Left ventricle myocardium inferior (tissue), 1 donor: ENCODE measurements around the gene SNX10. TPM values are rescaled to one million over a fixed set of nuclear protein-coding genes. Genes with fewer than 3 reads are reported as not detected.

Experiments used
- DNase-seq: peaks from one replicate; pipeline ENCODE4 v3.0.0-alpha.2; 2020
- H3K27ac ChIP-seq: fragments of 200-600 bp; replicated peaks from 2 replicates; pipeline ENCODE4 v1.8.0; 2021
- H3K27me3 ChIP-seq: fragments of 200-600 bp; 2 replicates; pipeline ENCODE4 v1.8.0; 2021; ENCODE audit warnings: low read depth
- H3K36me3 ChIP-seq: fragments of 200-600 bp; 2 replicates; pipeline ENCODE4 v1.8.0; 2021
- H3K4me1 ChIP-seq: fragments of 200-600 bp; 2 replicates; pipeline ENCODE4 v1.8.0; 2021
- H3K4me3 ChIP-seq: fragments of 200-600 bp; 2 replicates; pipeline ENCODE4 v1.8.0; 2021; ENCODE audit warnings: mild to moderate bottlenecking, moderate library complexity
- H3K9me3 ChIP-seq: fragments of 200-600 bp; replicated peaks from 2 replicates; pipeline ENCODE4 v1.8.0; 2021
- intact Hi-C: fragments of 100-400 bp; cut with micrococcal nuclease; formaldehyde crosslinking; loops from one replicate; pipeline ENCODE4 v1.11.0; 2022
- total RNA-seq: library from RNA; stranded (reverse); fragmentation: NEBNext Ultra II Directional; extraction: Animal tissue kit (Norgen Biotek cat#: 25700); gene quantifications from one replicate; pipeline ENCODE4 v1.2.1, GENCODE V29; 2021
- TF ChIP-seq, protein P1 (sequence below): fragments of 200-600 bp; IDR thresholded peaks from 2 replicates; pipeline ENCODE4 v1.8.0; 2021; ENCODE audit warnings: antibody characterized with exemption, mild to moderate bottlenecking, borderline replicate concordance
- donor health status: DM: no; HTN: yes; CAD: no; lungs with severe emphysema.

Gene SNX10
- total RNA-seq, 1 donor from 2014 or later = 1.1 TPM

DNA sequence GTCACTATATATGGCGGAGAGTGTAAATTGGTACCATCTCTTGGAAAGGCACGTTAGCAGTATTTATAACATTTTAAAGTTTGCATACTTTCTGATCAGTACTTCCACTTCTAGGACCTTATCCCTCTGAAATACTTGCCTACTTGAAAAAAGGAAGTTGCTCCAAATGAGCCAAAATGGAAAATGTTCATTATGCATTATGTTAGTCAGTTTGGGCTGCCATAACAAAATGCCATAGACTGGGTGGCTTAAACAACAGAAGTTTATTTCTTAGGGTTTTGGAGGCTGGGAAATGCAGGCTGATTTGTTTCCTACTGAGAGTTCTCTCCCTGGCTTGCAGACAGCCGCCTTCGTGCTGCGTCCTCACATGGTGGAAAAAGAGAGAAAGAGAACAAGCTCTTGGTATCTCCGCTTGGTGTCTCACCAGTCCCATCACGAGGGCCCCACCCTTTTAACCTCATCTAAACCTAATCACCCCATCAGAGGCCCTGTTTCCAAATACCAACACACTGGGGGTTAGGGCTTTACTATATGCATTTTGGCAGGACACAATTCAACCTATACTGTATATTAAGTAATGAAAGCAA, 6.9 kb downstream of the SNX10 start:
- H3K27ac ChIP-seq = no peak overlapping the region
- intact Hi-C loops = no loop called here
- TF ChIP-seq, protein P1, sequence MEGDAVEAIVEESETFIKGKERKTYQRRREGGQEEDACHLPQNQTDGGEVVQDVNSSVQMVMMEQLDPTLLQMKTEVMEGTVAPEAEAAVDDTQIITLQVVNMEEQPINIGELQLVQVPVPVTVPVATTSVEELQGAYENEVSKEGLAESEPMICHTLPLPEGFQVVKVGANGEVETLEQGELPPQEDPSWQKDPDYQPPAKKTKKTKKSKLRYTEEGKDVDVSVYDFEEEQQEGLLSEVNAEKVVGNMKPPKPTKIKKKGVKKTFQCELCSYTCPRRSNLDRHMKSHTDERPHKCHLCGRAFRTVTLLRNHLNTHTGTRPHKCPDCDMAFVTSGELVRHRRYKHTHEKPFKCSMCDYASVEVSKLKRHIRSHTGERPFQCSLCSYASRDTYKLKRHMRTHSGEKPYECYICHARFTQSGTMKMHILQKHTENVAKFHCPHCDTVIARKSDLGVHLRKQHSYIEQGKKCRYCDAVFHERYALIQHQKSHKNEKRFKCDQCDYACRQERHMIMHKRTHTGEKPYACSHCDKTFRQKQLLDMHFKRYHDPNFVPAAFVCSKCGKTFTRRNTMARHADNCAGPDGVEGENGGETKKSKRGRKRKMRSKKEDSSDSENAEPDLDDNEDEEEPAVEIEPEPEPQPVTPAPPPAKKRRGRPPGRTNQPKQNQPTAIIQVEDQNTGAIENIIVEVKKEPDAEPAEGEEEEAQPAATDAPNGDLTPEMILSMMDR = no peak
- DNase-seq = no peak
- peaks cover 14% of the 10 kb centered on the region for H3K27me3 ChIP-seq
- H3K4me1 ChIP-seq = no peaks in the 10 kb centered on the region
- H3K36me3 ChIP-seq = no peaks in the 10 kb centered on the region
- H3K9me3 ChIP-seq = no peaks in the 10 kb centered on the region
- H3K4me3 ChIP-seq = no peak overlapping the region

DNA sequence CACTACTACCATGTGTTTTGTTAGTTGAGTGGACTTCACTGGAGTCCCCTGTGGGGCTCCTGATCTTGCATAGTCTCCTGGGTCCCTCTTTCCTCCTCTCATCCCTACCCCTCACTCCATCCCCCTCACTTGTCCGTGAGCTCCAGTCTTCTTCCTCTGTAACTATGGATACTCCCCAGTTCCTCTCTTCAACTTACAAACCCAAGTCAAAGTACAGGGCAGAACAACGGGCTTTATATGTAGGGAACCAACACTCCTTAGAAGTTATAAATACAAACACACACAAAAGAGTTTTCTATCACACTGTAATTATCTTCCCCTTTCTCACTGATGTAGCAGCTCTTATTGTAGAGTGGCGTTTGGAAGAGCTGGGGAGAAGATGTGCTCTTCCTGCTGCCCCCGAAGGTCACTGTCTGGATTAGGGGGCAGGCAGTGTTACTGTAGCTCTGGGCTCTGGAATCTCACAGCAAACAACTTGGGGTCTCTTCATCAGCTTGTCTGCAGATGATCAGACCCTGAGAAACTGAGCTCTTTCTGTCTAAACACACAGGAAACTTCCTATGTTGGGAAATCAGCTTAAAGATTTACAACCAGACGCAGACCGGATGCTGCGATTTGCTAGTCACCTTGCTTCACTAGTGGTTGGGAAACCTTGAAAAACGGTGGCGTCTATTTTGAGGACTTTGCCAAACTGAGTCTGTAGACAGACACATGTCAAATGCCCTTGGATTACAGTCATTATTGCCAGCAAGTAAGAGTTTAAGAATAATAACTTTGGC, 13.6 kb downstream of the SNX10 start:
- no peak overlapping the region for H3K27ac ChIP-seq
- no peak overlapping the region for H3K4me3 ChIP-seq
- TF ChIP-seq, protein P1 = no peak
- intact Hi-C loops = no loop called here
- peaks cover 10% of the 10 kb centered on the region for H3K27me3 ChIP-seq
- no peak for DNase-seq
- H3K4me1 ChIP-seq = no peaks in the 10 kb centered on the region
- H3K36me3 ChIP-seq = no peaks in the 10 kb centered on the region
- H3K9me3 ChIP-seq = no peaks in the 10 kb centered on the region

DNA sequence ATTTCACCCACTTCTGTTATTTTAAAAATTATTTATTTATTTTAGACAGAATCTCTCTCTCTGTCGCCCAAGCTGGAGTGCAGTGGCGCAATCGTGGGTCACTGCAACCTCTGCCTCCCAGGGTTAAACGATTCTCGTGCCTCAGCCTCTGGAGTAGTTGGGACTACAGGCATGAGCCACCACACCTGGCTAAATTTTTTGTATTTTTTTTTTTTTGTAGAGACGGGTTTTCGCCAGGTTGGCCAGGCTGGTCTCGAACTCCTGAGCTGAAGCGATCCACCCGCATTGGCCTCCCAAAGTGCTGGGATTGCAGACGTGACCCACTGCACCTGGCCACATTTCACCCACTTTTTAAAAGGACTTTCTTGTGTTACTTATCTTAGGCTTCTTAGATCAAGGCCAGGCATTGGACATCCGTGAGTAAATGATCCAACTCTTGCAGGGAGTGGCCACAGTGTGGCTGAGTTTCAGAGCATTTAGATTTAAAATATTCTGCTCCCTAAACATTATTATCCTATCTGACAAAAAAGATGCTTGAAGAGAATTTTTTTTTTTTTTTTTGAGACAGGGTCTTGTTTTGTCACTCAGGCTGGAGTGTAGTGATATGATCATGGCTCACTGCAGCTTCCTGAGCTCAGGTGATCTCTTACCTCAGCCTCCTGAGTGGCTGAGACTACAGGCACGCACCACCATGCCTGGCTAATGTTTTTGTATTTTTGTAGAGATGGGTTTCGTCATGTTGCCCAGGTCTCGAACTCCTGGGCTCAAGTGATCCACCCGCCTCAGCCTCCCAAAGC, 14.4 kb downstream of the SNX10 start:
- no peaks in the 10 kb centered on the region for H3K36me3 ChIP-seq
- H3K27me3 ChIP-seq = peaks cover 12% of the 10 kb centered on the region
- no peaks in the 10 kb centered on the region for H3K4me1 ChIP-seq
- DNase-seq = no peak
- no peak overlapping the region for H3K4me3 ChIP-seq
- intact Hi-C loops = no loop called here
- no peak overlapping the region for H3K27ac ChIP-seq
- TF ChIP-seq, protein P1 = no peak
- H3K9me3 ChIP-seq = no peaks in the 10 kb centered on the region

DNA sequence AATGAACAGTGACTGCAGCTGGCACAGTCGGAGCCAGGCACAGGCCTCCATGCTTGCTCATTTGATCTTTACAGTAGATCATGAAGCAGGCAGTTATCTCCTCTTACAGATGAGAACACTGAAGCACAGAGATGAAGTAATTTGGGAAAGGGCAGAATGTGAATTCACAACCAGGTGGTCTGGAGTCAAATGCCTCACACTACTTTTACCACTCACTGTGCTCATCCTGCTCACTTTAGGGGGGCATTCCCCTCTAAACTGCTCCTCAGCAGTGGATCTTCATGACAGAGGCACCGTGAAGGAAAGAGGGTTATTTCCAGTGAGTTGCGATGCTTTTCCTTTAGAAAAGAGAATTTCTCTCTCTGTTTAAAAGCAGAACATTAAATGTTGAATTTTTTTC, 15.1 kb downstream of the SNX10 start:
- TF ChIP-seq, protein P1 = no peak
- Histone ChIP-seq H3K36me3 (no peaks in the 10 kb centered on the region), H3K4me1 (no peaks in the 10 kb centered on the region), H3K27ac (no peak overlapping the region), H3K9me3 (no peaks in the 10 kb centered on the region), H3K4me3 (no peak overlapping the region), H3K27me3 (peaks cover 18% of the 10 kb centered on the region)
- intact Hi-C loops = no loop called here
- DNase-seq = no peak

DNA sequence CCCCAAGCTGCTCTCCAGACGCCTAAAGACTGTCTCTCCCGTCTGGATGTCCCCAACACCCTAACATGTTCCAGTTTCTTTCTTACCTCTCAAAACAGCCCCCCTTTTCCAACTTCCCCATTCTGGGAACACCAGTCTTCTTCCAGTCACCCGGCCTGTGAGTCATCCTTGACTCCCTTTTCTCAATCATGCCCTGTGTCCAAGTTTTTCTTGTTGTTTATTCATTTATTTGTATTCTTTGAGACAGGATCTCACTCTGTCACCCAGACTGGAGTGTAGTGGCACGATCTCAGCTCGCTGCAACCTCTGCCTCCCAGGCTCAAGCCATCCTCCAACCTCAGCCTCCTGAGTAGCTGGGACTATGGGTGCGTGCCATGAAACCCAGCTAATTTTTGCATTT, 15.6 kb downstream of the SNX10 start:
- no peaks in the 10 kb centered on the region for H3K9me3 ChIP-seq
- H3K27me3 ChIP-seq = peaks cover 22% of the 10 kb centered on the region
- H3K4me1 ChIP-seq = no peaks in the 10 kb centered on the region
- TF ChIP-seq, protein P1 = no peak
- DNase-seq = no peak
- no peaks in the 10 kb centered on the region for H3K36me3 ChIP-seq
- intact Hi-C loops = no loop called here
- no peak overlapping the region for H3K4me3 ChIP-seq
- no peak overlapping the region for H3K27ac ChIP-seq
